RWPE2 (cell line): Measurements from ENCODE around the gene NT5DC4.

Experiments
- ATAC-seq: fragments of 200-7000 bp; cut with Tn5 transposase; 3 replicates; pipeline ENCODE4 v1.9.1; 2021; ENCODE audit warnings: low read depth
- DNase-seq: peaks from one replicate; pipeline ENCODE4 v3.0.0-alpha.2; 2020; ENCODE audit warnings: low spot score
- H3K27ac ChIP-seq: fragments of 450-650 bp; 2 replicates; pipeline ENCODE4 v1.5.1; 2017; ENCODE audit warnings: mild to moderate bottlenecking; ENCODE audit not compliant: poor library complexity, severe bottlenecking
- H3K27me3 ChIP-seq: fragments of 250-450 bp; sonication (Bioruptor Pico); 2 replicates; pipeline ENCODE4 v1.5.1; 2021; ENCODE audit warnings: mild to moderate bottlenecking, moderate library complexity; ENCODE audit not compliant: insufficient read depth, poor library complexity, severe bottlenecking
- H3K36me3 ChIP-seq: fragments of 250-450 bp; sonication (Bioruptor Pico); 2 replicates; pipeline ENCODE4 v1.5.1; 2020; ENCODE audit warnings: low read depth, mild to moderate bottlenecking, moderate library complexity
- H3K4me1 ChIP-seq: fragments of 250-450 bp; sonication (Bioruptor Pico); 2 replicates; pipeline ENCODE4 v1.5.1; 2021; ENCODE audit warnings: mild to moderate bottlenecking, moderate library complexity; ENCODE audit not compliant: insufficient read depth, poor library complexity, severe bottlenecking
- H3K4me3 ChIP-seq: fragments of 250-450 bp; sonication (Bioruptor Pico); 2 replicates; pipeline ENCODE4 v1.5.1; 2021; ENCODE audit warnings: mild to moderate bottlenecking, moderate library complexity; ENCODE audit not compliant: severe bottlenecking
- H3K9me3 ChIP-seq: fragments of 250-450 bp; sonication (Bioruptor Pico); 2 replicates; pipeline ENCODE4 v1.5.1; 2021; ENCODE audit warnings: mild to moderate bottlenecking, moderate library complexity; ENCODE audit not compliant: severe bottlenecking
- CTCF ChIP-seq: fragments of 450-650 bp; IDR thresholded peaks from one replicate; pipeline ENCODE4 v1.5.1; 2017; ENCODE audit warnings: mild to moderate bottlenecking, moderate library complexity; ENCODE audit not compliant: poor library complexity, severe bottlenecking

NT5DC4 gene

GRCh38 chr2:112720785-112721184, at the start of gene NT5DC4:
Gene NT5DC4, plus strand, starts transcription at chr2:112721020. Its CDS starts 60 bp downstream, at chr2:112721080.
- Histone ChIP-seq H3K36me3 (no peaks in the 10 kb centered on the region), H3K9me3 (no peaks in the 10 kb centered on the region), H3K27ac (no peak within 1 kb of the TSS), H3K4me3 (no peak within 1 kb of the TSS), H3K27me3 (no peaks in the 10 kb centered on the region), H3K4me1 (no peaks in the 10 kb centered on the region)
- TF ChIP-seq CTCF: no peak
- DNase-seq (no peak), ATAC-seq (no peak)

GRCh38 chr2:112671801-112672200, 49.0 kb upstream of the NT5DC4 start:
- Histone ChIP-seq H3K4me1 (no peaks in the 10 kb centered on the region), H3K9me3 (no peaks in the 10 kb centered on the region), H3K27me3 (no peaks in the 10 kb centered on the region), H3K27ac (no peak overlapping the region), H3K4me3 (no peak overlapping the region), H3K36me3 (no peaks in the 10 kb centered on the region)
- no peak for TF ChIP-seq CTCF
- DNase-seq: no peak
- no peak for ATAC-seq

GRCh38 chr2:112673008-112673407, 47.8 kb upstream of the NT5DC4 start:
- ATAC-seq: no peak
- DNase-seq: no peak
- no peak for TF ChIP-seq CTCF
- no peaks in the 10 kb centered on the region for H3K27me3 ChIP-seq
- no peaks in the 10 kb centered on the region for H3K36me3 ChIP-seq
- no peaks in the 10 kb centered on the region for H3K9me3 ChIP-seq
- no peak overlapping the region for H3K27ac ChIP-seq
- H3K4me3 ChIP-seq: no peak overlapping the region
- H3K4me1 ChIP-seq: no peaks in the 10 kb centered on the region

- H3K9me3 ChIP-seq: no peaks in the 10 kb centered on the region
- no peak overlapping the region for H3K4me3 ChIP-seq
- no peaks in the 10 kb centered on the region for H3K4me1 ChIP-seq
- H3K36me3 ChIP-seq: no peaks in the 10 kb centered on the region
- H3K27ac ChIP-seq: no peak overlapping the region
- no peaks in the 10 kb centered on the region for H3K27me3 ChIP-seq
- ATAC-seq: no peak
- no peak for TF ChIP-seq CTCF
- no peak for DNase-seq
Measured at GRCh38 chr2:112674229-112674628, 46.6 kb upstream of the NT5DC4 start.

- no peaks in the 10 kb centered on the region for H3K27me3 ChIP-seq
- DNase-seq: no peak
- peak; percentile 80 for ATAC-seq
- H3K27ac ChIP-seq: peak overlapping the region; percentile 13
- H3K4me3 ChIP-seq: no peak overlapping the region
- H3K9me3 ChIP-seq: no peaks in the 10 kb centered on the region
- peaks cover 6% of the 10 kb centered on the region for H3K4me1 ChIP-seq
- H3K36me3 ChIP-seq: no peaks in the 10 kb centered on the region
- TF ChIP-seq CTCF: no peak
Measured at GRCh38 chr2:112679484-112679883, 41.3 kb upstream of the NT5DC4 start.
